ENCODE measurements around the gene PPL.

The PPL gene

GRCh38 chr16:4890026-4890425 lies 46.9 kb downstream of the PPL start:
- no peak overlapping the region for H3K4me3 ChIP-seq (ENCODE audit: low read depth in 1 of 2, low read length in 2 of 2)
- H3K36me3 ChIP-seq (ENCODE audit: insufficient read depth, low read length), result peaks cover 15% of the 10 kb centered on the region; the same call in 1 of the 2 replicates
- H3K4me2 ChIP-seq (ENCODE audit: insufficient read depth, low read length), result no peak overlapping the region
- H2AFZ ChIP-seq (ENCODE audit: low read depth, low read length), result no peak overlapping the region
- no peak overlapping the region for H3K9ac ChIP-seq (ENCODE audit: low read depth, low read length)
- H4K20me1 ChIP-seq (ENCODE audit: insufficient read depth, low read length), result peaks cover 10% of the 10 kb centered on the region
- H3K27ac ChIP-seq (ENCODE audit: low read length), result no peak overlapping the region
- TF ChIP-seq CTCF (IDR thresholded peaks at IDR 0.05; ENCODE audit: borderline replicate concordance, extremely low read depth, low read length, poor library complexity, severe bottlenecking), result no peak
- no peak for TF ChIP-seq EZH2 (IDR thresholded peaks at IDR 0.05; ENCODE audit: borderline replicate concordance, low read depth, low read length, severe bottlenecking)
- H3K79me2 ChIP-seq (ENCODE audit: insufficient read depth, low read length), result no peaks in the 10 kb centered on the region
- no peaks in the 10 kb centered on the region for H3K9me3 ChIP-seq (ENCODE audit: insufficient read depth, low read length, severe bottlenecking)
- no peaks in the 10 kb centered on the region for H3K27me3 ChIP-seq (ENCODE audit: insufficient read depth, low read length, poor library complexity)
- ATAC-seq (ENCODE audit: insufficient read depth, low read depth) (no peak), DNase-seq (no peak)
- H3K4me1 ChIP-seq (ENCODE audit: insufficient read depth, low read length), result no peaks in the 10 kb centered on the region

- Histone ChIP-seq H3K27me3 (ENCODE audit: insufficient read depth, low read length, poor library complexity) (no peaks in the 10 kb centered on the region), H3K4me2 (ENCODE audit: insufficient read depth, low read length) (no peak overlapping the region), H3K9me3 (ENCODE audit: insufficient read depth, low read length, severe bottlenecking) (no peaks in the 10 kb centered on the region), H3K4me1 (ENCODE audit: insufficient read depth, low read length) (no peaks in the 10 kb centered on the region), H2AFZ (ENCODE audit: low read depth, low read length) (no peak overlapping the region), H3K36me3 (ENCODE audit: insufficient read depth, low read length) (peaks cover 29% of the 10 kb centered on the region), H4K20me1 (ENCODE audit: insufficient read depth, low read length) (peaks cover 14% of the 10 kb centered on the region), H3K27ac (ENCODE audit: low read length) (no peak overlapping the region), H3K9ac (ENCODE audit: low read depth, low read length) (no peak overlapping the region), H3K79me2 (ENCODE audit: insufficient read depth, low read length) (no peaks in the 10 kb centered on the region), H3K4me3 (ENCODE audit: low read depth in 1 of 2, low read length in 2 of 2) (no peak overlapping the region)
- DNase-seq, result no peak
- TF ChIP-seq CTCF (IDR thresholded peaks at IDR 0.05; ENCODE audit: borderline replicate concordance, extremely low read depth, low read length, poor library complexity, severe bottlenecking) (no peak), EZH2 (IDR thresholded peaks at IDR 0.05; ENCODE audit: borderline replicate concordance, low read depth, low read length, severe bottlenecking) (no peak)
- ATAC-seq (ENCODE audit: insufficient read depth, low read depth), result no peak
Observed at GRCh38 chr16:4888428-4889135, 48.4 kb downstream of the PPL start.

GRCh38 chr16:4886151-4886550 lies 50.8 kb downstream of the PPL start:
- no peak overlapping the region for H3K9ac ChIP-seq (ENCODE audit: low read depth, low read length)
- no peaks in the 10 kb centered on the region for H3K9me3 ChIP-seq (ENCODE audit: insufficient read depth, low read length, severe bottlenecking)
- no peaks in the 10 kb centered on the region for H3K79me2 ChIP-seq (ENCODE audit: insufficient read depth, low read length)
- no peak overlapping the region for H3K4me3 ChIP-seq (ENCODE audit: low read depth in 1 of 2, low read length in 2 of 2)
- H3K4me2 ChIP-seq (ENCODE audit: insufficient read depth, low read length), result no peak overlapping the region
- no peaks in the 10 kb centered on the region for H3K27me3 ChIP-seq (ENCODE audit: insufficient read depth, low read length, poor library complexity)
- TF ChIP-seq CTCF (IDR thresholded peaks at IDR 0.05; ENCODE audit: borderline replicate concordance, extremely low read depth, low read length, poor library complexity, severe bottlenecking) (no peak), EZH2 (IDR thresholded peaks at IDR 0.05; ENCODE audit: borderline replicate concordance, low read depth, low read length, severe bottlenecking) (no peak)
- no peak for ATAC-seq (ENCODE audit: insufficient read depth, low read depth)
- H3K27ac ChIP-seq (ENCODE audit: low read length), result no peak overlapping the region
- no peak overlapping the region for H2AFZ ChIP-seq (ENCODE audit: low read depth, low read length)
- H3K36me3 ChIP-seq (ENCODE audit: insufficient read depth, low read length), result peaks cover 53% of the 10 kb centered on the region
- H3K4me1 ChIP-seq (ENCODE audit: insufficient read depth, low read length), result no peaks in the 10 kb centered on the region
- DNase-seq, result no peak
- peaks cover 21% of the 10 kb centered on the region for H4K20me1 ChIP-seq (ENCODE audit: insufficient read depth, low read length)

All from DND-41 (cell line).